ENCODE results near the gene DUS4L. TPM values are rescaled to one million over a fixed set of nuclear protein-coding genes. Genes with fewer than 3 reads are reported as not detected.

Gene DUS4L
- total RNA-seq, 4 donors from 2014 or later = 2.7 to 8.0 (median 7.2) TPM

GRCh38 chr7:107596881-107597581 is 33.3 kb downstream of the DUS4L start:
- Histone ChIP-seq H3K4me3 (no peak overlapping the region), H3K36me3 (peaks cover 0 to 74% (median 12%) of the 10 kb centered on the region in 3 donors), H3K9me3 (no peaks in the 10 kb centered on the region), H3K4me1 (no peaks in the 10 kb centered on the region), H3K27me3 (no peaks in the 10 kb centered on the region), H3K27ac (no peak overlapping the region)
- 66 to 85% methylated on average over 4 to 5 of the region's 5 CpGs for WGBS, 2 donors
- intact Hi-C loops (cut with DNase I) = no loop called here
- no peak for DNase-seq
- no peak for TF ChIP-seq POLR2A (IDR thresholded peaks at IDR 0.05)
- TF ChIP-seq CTCF (IDR thresholded peaks at IDR 0.05) = no peak

- H3K27me3 ChIP-seq = no peaks in the 10 kb centered on the region
- H3K27ac ChIP-seq = no peak overlapping the region
- H3K4me1 ChIP-seq = no peaks in the 10 kb centered on the region
- TF ChIP-seq POLR2A (IDR thresholded peaks at IDR 0.05) = no peak
- TF ChIP-seq CTCF (IDR thresholded peaks at IDR 0.05) = no peak
- DNase-seq = no peak
- WGBS, 2 donors = 74 to 87% methylated on average over 1 of the region's 1 CpG
- H3K4me3 ChIP-seq = no peak overlapping the region
- peaks cover 0 to 80% (median 12%) of the 10 kb centered on the region in 3 donors for H3K36me3 ChIP-seq
- H3K9me3 ChIP-seq = no peaks in the 10 kb centered on the region
- intact Hi-C loops (cut with DNase I) = no loop called here
Measured at GRCh38 chr7:107597582-107597916, 33.8 kb downstream of the DUS4L start.

GRCh38 chr7:107597953-107598352 is 34.2 kb downstream of the DUS4L start:
- H3K4me3 ChIP-seq = no peak overlapping the region
- H3K4me1 ChIP-seq = no peaks in the 10 kb centered on the region
- WGBS, 2 donors = 83 to 89% methylated on average over 4 of the region's 4 CpGs
- H3K9me3 ChIP-seq = no peaks in the 10 kb centered on the region
- H3K27ac ChIP-seq = no peak overlapping the region
- no peak for DNase-seq
- no peaks in the 10 kb centered on the region for H3K27me3 ChIP-seq
- TF ChIP-seq CTCF (IDR thresholded peaks at IDR 0.05) (no peak), POLR2A (IDR thresholded peaks at IDR 0.05) (no peak)
- peaks cover 0 to 83% (median 12%) of the 10 kb centered on the region in 3 donors for H3K36me3 ChIP-seq
- intact Hi-C loops (cut with DNase I) = no loop called here

- Histone ChIP-seq H3K4me1 (no peaks in the 10 kb centered on the region), H3K4me3 (no peak overlapping the region), H3K9me3 (no peaks in the 10 kb centered on the region), H3K27me3 (no peaks in the 10 kb centered on the region), H3K36me3 (peaks cover 0 to 88% (median 7%) of the 10 kb centered on the region in 3 donors), H3K27ac (no peak overlapping the region)
- intact Hi-C loops (cut with DNase I) = no loop called here
- 84 to 100% methylated on average over 1 of the region's 1 CpG for WGBS, 2 donors
- DNase-seq = no peak
- no peak for TF ChIP-seq CTCF (IDR thresholded peaks at IDR 0.05)
- no peak for TF ChIP-seq POLR2A (IDR thresholded peaks at IDR 0.05)
Measured at GRCh38 chr7:107599262-107599661, 35.5 kb downstream of the DUS4L start.

- H3K4me3 ChIP-seq = no peak overlapping the region
- no peak overlapping the region for H3K27ac ChIP-seq
- H3K36me3 ChIP-seq = peaks cover 0 to 82% (median 0%) of the 10 kb centered on the region in 3 donors
- no peaks in the 10 kb centered on the region for H3K27me3 ChIP-seq
- no peak for TF ChIP-seq POLR2A (IDR thresholded peaks at IDR 0.05)
- no peak for TF ChIP-seq CTCF (IDR thresholded peaks at IDR 0.05)
- no peaks in the 10 kb centered on the region for H3K4me1 ChIP-seq
- DNase-seq = no peak
- WGBS, 2 donors = 92 to 94% methylated on average over 2 of the region's 2 CpGs
- H3K9me3 ChIP-seq = no peaks in the 10 kb centered on the region
- intact Hi-C loops (cut with DNase I) = no loop called here
Measured at GRCh38 chr7:107600816-107601215, 37.0 kb downstream of the DUS4L start.
